HG02610 (cell line): ENCODE measurements around the gene NUP43.
"Not testable (repeated sequence)": the region's sequence is repeated elsewhere in the genome, so short reads cannot be mapped to it uniquely, and the experiment has no call there.

ENCODE experiments used
- ATAC-seq: cut with Tn5 transposase; IDR thresholded peaks from one replicate; pipeline ENCODE4 v1.9.1; 2021; ENCODE audit warnings: mild to moderate bottlenecking, moderate library complexity; ENCODE audit not compliant: unreplicated experiment

Gene NUP43, protein sequence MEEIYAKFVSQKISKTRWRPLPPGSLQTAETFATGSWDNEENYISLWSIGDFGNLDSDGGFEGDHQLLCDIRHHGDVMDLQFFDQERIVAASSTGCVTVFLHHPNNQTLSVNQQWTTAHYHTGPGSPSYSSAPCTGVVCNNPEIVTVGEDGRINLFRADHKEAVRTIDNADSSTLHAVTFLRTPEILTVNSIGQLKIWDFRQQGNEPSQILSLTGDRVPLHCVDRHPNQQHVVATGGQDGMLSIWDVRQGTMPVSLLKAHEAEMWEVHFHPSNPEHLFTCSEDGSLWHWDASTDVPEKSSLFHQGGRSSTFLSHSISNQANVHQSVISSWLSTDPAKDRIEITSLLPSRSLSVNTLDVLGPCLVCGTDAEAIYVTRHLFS

GRCh38 chr6:149746147-149746946 is at the start of gene NUP43:
Gene NUP43, minus strand, starts transcription at chr6:149746529. Its CDS starts 34 bp downstream, at chr6:149746495.
- ATAC-seq = peak; percentile 47

GRCh38 chr6:149783551-149783950 is 37.2 kb upstream of the NUP43 start:
- ATAC-seq = no peak

GRCh38 chr6:149782337-149782736 is 36.0 kb upstream of the NUP43 start:
- no peak for ATAC-seq

GRCh38 chr6:149781715-149782114 is 35.4 kb upstream of the NUP43 start:
- no peak for ATAC-seq

GRCh38 chr6:149779644-149779963 is 33.3 kb upstream of the NUP43 start:
- no peak for ATAC-seq

DNA sequence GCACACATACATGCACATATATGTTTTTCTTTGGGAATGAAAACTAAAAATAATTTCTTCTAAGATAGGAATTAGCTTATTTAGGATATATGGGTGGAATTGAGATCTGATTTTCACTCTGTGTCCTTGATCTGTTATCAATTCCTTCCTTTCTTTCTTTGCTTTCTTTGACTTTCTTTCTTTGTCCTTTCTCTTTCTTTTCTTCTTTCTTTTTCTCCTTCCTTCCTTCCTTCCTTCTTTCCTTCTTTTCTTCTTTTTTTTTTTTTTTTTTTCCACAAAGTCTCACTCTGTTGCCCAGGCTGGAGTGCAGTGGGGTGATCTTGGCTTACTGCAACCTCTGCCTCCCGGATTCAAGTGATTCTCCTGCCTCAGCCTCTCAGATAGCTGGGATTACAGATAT is 31.3 kb upstream of the NUP43 start:
- no peak for ATAC-seq

DNA sequence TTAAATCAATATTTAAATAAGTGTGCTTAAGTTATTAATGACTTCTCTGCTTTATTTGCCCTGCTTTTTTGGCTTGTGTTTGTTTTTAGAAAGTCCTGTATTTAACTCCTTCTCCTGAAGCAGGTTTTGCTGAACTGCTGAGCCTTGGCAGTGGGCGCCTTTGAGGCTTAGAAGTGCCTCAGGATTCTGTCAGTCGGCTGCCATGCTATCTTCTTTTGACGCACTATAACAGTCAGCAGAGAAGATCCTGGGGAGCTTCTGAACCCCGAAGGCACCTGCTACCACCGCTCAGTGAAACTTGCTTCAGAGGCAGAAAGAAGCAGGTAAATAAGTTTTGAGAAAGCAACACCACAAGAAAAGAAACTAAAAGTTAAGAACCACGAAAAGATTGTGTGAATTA is 25.6 kb upstream of the NUP43 start:
- ATAC-seq = no peak

DNA sequence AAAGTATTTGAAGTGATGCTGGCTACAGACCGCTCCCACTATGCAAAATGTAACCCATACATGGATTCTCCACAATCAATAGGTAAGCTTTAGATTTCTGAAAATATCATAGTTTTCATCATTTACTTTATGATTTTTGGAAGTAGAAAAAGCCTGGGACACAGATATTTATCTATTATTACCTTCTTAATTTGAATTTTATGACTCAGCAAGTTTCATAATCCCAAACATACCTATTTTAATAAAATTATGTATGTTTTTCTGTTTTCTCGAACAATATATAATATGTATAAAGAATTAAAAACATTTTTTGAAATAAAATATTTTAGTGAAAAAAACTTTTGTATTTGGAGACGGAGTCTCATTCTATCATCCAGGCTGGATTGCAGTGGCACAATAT is 24.9 kb upstream of the NUP43 start:
- ATAC-seq = no peak

- ATAC-seq = no peak
Measured at GRCh38 chr6:149769676-149770075, 23.3 kb upstream of the NUP43 start.

GRCh38 chr6:149766156-149766769 is 19.9 kb upstream of the NUP43 start:
- ATAC-seq = no peak

DNA sequence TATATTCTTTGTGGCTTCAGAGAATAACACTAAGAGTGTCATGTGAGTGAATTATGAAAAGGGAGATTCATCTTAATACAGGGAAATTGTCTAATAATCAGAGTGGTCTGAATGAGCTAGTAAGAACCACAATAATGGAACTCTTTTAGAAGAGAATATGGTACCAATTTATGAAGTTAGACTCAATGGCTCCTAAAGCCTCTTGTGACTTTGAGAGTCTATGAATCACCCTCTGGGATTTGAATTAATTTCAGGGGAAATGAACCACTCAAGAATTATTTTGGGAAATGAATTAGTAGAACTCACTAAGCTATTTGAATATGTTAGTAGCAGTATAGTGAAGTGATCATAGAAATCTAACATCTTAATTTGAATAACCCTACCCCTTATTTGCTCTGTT is 17.5 kb upstream of the NUP43 start:
- no peak for ATAC-seq

- peak; percentile 95 for ATAC-seq
Measured at GRCh38 chr6:149761438-149761837, 15.1 kb upstream of the NUP43 start.

GRCh38 chr6:149756261-149756636 is 9.9 kb upstream of the NUP43 start:
- ATAC-seq = no peak

DNA sequence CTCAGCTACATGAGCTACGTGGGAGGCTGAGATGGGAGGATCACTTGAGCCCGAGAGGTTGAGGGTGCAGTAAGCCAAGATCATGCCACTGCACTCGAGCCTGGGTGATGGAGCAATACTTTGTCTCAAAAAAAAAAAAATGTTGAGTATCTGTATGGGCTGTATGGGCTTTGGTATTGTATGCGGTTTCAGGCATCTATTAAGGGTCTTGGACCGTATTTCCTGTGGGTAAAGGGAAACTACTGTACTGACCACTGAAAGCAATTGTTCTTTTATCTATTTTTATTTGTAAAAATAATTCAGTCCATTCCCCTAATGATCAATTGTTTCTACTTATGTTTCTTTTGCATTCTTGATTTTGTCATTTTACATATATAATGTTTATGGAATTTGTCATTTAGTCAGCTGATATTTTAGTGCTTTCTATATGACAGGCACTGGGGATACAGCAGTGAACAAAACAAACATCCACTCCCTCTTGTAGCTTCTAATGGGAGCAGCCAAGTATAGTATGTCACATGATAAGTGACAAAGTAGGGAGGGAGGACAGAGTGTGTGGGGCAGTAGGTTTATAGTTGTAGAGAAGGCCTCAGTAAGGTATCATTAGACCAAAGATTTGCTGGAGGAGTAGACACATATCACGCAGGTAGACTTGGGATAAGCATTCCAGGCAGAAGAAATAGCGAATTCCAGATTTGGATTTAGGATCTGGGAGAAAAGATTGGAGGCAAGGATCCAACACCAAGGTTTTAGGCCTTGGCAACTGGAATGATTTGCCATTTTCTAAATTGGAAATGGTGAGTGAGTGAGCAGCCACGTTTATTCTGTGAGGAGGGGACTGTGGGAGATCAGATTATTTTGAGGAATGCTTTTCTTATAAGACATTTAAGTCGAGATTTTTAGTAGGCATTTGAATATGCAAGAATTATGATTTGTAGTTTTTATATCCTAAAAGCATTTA is 9.3 kb upstream of the NUP43 start:
- ATAC-seq = peak; percentile 80

DNA sequence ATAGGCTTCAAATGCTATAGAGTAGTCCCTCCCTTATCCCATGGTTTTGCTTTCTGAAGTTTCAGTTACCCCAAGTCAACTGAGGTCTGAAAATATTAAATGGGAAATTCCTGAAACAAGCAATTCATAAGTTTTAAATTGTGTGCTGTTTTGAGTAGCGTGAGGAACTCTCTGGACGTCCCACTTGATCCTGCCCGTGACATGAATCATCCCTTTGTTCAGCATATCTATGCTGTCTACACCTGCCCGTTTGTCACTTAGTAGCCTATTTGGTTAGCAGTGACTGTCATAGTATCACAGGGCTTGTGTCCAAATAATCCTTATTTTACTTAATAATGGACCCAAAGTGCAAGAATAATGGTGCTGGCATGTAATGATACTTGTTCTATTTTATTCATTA is 8.2 kb upstream of the NUP43 start:
- no peak for ATAC-seq

- not testable (repeated sequence) for ATAC-seq
Measured at GRCh38 chr6:149753374-149753637, 7.0 kb upstream of the NUP43 start.

- no peak for ATAC-seq
Measured at GRCh38 chr6:149752600-149753373, 6.5 kb upstream of the NUP43 start.

- ATAC-seq = not testable (repeated sequence)
Measured at GRCh38 chr6:149751920-149752319, 5.6 kb upstream of the NUP43 start.

DNA sequence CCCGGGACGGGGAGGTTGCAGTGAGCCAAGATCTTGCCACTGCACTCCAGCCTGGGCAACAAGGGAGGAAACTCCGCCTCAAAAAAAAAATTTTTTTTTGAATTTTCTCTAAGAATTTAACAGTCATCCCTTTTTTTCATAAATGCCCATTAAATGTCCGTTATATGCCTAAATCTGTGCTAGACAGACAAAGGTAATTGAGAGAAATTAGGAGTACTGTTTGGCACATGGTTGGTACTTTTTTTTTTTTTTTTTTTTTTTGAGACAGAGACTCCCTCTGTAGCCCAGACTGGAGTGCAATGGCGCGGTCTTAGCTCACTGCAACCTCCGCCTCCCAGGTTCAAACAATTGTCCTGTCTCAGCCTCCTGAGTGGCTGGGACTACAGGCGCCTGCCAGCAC is 4.9 kb upstream of the NUP43 start:
- ATAC-seq = no peak

- peak; percentile 39 for ATAC-seq
Measured at GRCh38 chr6:149750136-149750609, 3.8 kb upstream of the NUP43 start.
